K562 (cell line): ENCODE measurements around the gene FAM53A. TPM values are rescaled to one million over a fixed set of nuclear protein-coding genes. Genes with fewer than 3 reads are reported as not detected.

Experiments used
- HES1 ChIP-seq: fragments of 450-650 bp; IDR thresholded peaks from 2 replicates; pipeline ENCODE4 v1.6.1; 2016; ENCODE audit warnings: low read depth, mild to moderate bottlenecking, moderate library complexity
- JUN ChIP-seq, 2 experiments: sonication (generic) in 1 of 2; formaldehyde crosslinking in 1 of 2; IDR thresholded peaks; 2 replicates each; pipeline versions ENCODE4 v1.6.1 to v1.8.0; 2012 to 2022; ENCODE audit warnings: borderline replicate concordance in 2 of 2, mild to moderate bottlenecking in 2 of 2, improper control_type of control experiment in 1 of 2, low read depth in 1 of 2, low read length in 1 of 2, missing genetic modification reagents in 1 of 2
- NCOA2 ChIP-seq, 2 experiments: fragments of 450-650 bp; IDR thresholded peaks; 2 replicates each; pipeline ENCODE4 v1.6.1; 2018; ENCODE audit warnings: mild to moderate bottlenecking in 2 of 2, moderate library complexity in 1 of 2; ENCODE audit not compliant: partially characterized antibody in 2 of 2
- PRDM10 ChIP-seq: fragments of 450-650 bp; IDR thresholded peaks from 2 replicates; pipeline ENCODE4 v1.6.1; 2018; ENCODE audit not compliant: partially characterized antibody
- RERE ChIP-seq: sonication (generic); formaldehyde crosslinking; IDR thresholded peaks from 2 replicates; pipeline ENCODE4 v1.8.0; 2023; ENCODE audit warnings: missing genetic modification reagents, mild to moderate bottlenecking, borderline replicate concordance
- SMAD4 ChIP-seq: fragments of 250-450 bp; sonication (Bioruptor Pico); conservative IDR thresholded peaks from 2 replicates; pipeline ENCODE4 v1.8.0; 2021; ENCODE audit warnings: inconsistent platforms, mild to moderate bottlenecking, moderate library complexity
- ZNF609 ChIP-seq: sonication (generic); formaldehyde crosslinking; IDR thresholded peaks from 2 replicates; pipeline ENCODE4 v1.8.1; 2023; ENCODE audit warnings: missing genetic modification reagents, mild to moderate bottlenecking, borderline replicate concordance
- polyA plus RNA-seq, 8 experiments: library from polyadenylated mRNA; depleted of rRNA in 4 of 8; stranded (reverse) in 5 of 8; unstranded in 3 of 8; fragments of >200 nt; fragmentation: Nextera tagmentation in 2 of 8; fragmentation: Illumina TruSeq in 1 of 8; extraction: Ambion mirVana in 2 of 8; extraction: Trizol in 1 of 8; gene quantifications; 2 replicates each; pipeline versions ENCODE4 v1.2.1 to v1.2.3, GENCODE V29; 2011 to 2014; ENCODE audit warnings: inconsistent platforms in 1 of 8, missing spikeins in 1 of 8
- total RNA-seq, 7 experiments: library from RNA; depleted of rRNA in 6 of 7; stranded (reverse); fragments of >200 nt in 6 of 7; fragmentation: Illumina TruSeq in 2 of 7; extraction: Trizol in 2 of 7; gene quantifications; 2 replicates each; pipeline versions ENCODE4 v1.2.1 to v1.2.3, GENCODE V29; 2011 to 2021; ENCODE audit warnings: low replicate concordance in 1 of 7

The FAM53A gene
- total and polyA plus RNA-seq, 9 of the 15 experiments (the other 6 are each of a cell fraction or from before 2014, with no cell fraction given) = 0.53 to 2.7 (median 1.4) TPM; not detected in 2

- TF ChIP-seq RERE = no peak
- TF ChIP-seq ZNF609 (CRISPR knock-in tag) = no peak
- no peak for TF ChIP-seq JUN (IDR thresholded peaks at IDR 0.05; ENCODE audit: borderline replicate concordance, low read depth, low read length)
- 0 out of 2 replicates have a peak, but pooled peaks have one; percentile 72 for TF ChIP-seq JUN (CRISPR knock-in tag; IDR thresholded peaks at IDR 0.05; ENCODE audit: borderline replicate concordance)
- peak; percentile 86 for TF ChIP-seq SMAD4
- TF ChIP-seq PRDM10 = no peak
- TF ChIP-seq HES1 = peak; percentile 99
- TF ChIP-seq NCOA2 (IDR thresholded peaks at IDR 0.05; ENCODE audit: partially characterized antibody in 2 of 2) = no peak
Observed at GRCh38 chr4:1632109-1633104, 51.7 kb downstream of the FAM53A start (continued).
